GM12875 (cell line): ENCODE data around the gene DDAH1.

Experiments
- H3K4me3 ChIP-seq: one replicate; pipeline ENCODE4 v1.5.1; 2011; ENCODE audit warnings: low read depth, low read length, control low read depth
- CTCF ChIP-seq: IDR thresholded peaks from 2 replicates; pipeline ENCODE4 v1.5.1; 2011; ENCODE audit warnings: low read depth, mild to moderate bottlenecking, control low read depth, inconsistent platforms, low read length, moderate library complexity, borderline replicate concordance; ENCODE audit not compliant: insufficient read depth

DDAH1 gene

DNA sequence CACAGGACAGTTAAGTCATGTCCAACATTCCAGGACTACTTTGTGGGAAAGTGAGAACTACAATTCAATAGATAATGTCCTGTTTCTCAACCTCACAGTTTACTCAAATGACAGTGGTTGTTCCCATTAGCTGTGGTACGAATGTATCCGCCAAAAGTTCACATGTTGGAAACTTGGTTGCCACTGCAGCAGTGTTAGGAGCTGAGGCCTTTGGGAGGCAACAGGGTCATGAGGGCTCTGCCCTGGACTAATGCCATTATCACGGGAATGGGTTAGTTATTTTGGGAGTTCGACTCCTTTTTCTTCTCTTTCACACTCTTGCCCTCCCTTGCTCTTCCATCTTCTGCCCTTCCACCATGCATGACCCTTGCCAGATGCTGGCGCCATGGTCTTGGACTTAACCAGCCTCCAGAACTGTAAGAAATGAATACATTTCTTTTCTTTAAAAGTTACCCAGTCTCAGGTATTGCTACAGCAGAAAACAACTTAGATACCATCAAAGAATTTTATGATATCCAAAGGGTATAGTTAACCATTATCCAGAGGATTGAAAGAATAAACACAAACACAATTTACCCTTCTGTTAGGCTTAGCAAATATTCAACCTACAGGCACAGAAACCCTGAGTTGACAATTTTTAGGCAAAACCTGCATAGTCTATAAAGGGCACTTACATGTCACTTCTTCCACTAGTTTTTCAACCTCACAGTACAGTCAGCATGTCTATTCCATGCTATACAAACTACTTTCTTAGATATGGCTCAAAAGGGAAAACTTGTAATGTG, 196.0 kb downstream of the DDAH1 start:
- H3K4me3 ChIP-seq: no peak overlapping the region

More for the DNA sequence above, 196.0 kb downstream of the DDAH1 start:
- TF ChIP-seq CTCF: no peak
